Kidney capillary endothelial cell (primary cell): ENCODE results near the gene CYP2E1.
"Not testable (repeated sequence)": the region's sequence is repeated elsewhere in the genome, so short reads cannot be mapped to it uniquely, and the experiment has no call there.

Experiments
- DNase-seq: peaks from one replicate; pipeline ENCODE4 v3.0.0-alpha.2; 2018; ENCODE audit warnings: low spot score

Gene CYP2E1

DNA sequence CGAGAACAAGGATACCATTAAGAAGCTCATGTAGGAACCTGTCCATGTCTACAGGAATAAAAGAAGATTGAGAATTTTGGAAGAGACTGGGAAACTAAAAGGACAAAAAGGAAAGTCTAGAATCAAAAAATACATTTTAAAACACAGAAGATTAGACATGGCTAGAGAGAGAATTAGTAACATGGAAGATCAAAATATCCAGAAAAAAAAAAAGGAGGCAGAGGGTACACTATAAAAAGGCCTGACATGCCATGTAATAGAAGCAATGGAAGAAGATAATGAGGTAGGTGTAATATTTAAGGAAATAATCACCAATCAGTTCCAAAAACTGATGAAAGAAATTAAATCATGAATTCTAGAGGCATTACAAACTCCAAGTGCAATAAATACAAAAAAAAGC, 46.3 kb downstream of the CYP2E1 start:
- DNase-seq = not testable (repeated sequence)

DNA sequence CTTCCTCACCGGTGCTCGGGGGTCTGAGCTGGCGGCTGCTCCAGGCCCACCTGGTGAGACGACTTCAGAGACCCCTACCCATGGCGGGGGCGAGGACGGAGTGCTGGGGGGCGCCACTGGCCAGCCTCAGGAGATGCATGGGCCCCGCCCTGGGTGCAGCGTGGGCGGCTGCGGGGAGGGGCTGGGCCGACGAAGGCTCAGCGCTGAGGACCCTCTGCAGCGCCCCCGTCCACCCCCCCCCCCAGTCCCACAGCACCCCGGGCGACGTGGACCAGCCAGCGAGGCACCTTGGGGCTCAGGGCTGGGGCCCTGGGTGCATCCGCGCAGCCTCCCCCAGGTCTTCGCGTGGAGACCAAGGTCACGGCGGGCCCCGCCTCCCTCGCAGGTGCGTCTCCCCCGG, 49.9 kb downstream of the CYP2E1 start:
- not testable (repeated sequence) for DNase-seq
